WTC11 (cell line): Measurements from ENCODE around the gene USP10.

ENCODE experiments used
- CTCF ChIP-seq: fragments of 200-600 bp; IDR thresholded peaks from 2 replicates; pipeline ENCODE4 v1.8.0; 2022; ENCODE audit warnings: antibody characterized with exemption
- ESRRA ChIP-seq: sonication (generic); formaldehyde crosslinking; IDR thresholded peaks from 2 replicates; pipeline ENCODE4 v1.8.1; 2022; ENCODE audit warnings: mild to moderate bottlenecking, missing genetic modification reagents, borderline replicate concordance
- FOXJ3 ChIP-seq: sonication (generic); formaldehyde crosslinking; IDR thresholded peaks from 2 replicates; pipeline ENCODE4 v1.9.0; 2021; ENCODE audit warnings: missing genetic modification reagents, mild to moderate bottlenecking, borderline replicate concordance
- NFE2L1 ChIP-seq: sonication (generic); formaldehyde crosslinking; IDR thresholded peaks from 2 replicates; pipeline ENCODE4 v1.8.1; 2023; ENCODE audit warnings: missing genetic modification reagents
- ZNF232 ChIP-seq: sonication (generic); formaldehyde crosslinking; IDR thresholded peaks from 2 replicates; pipeline ENCODE4 v1.8.0; 2022; ENCODE audit warnings: mild to moderate bottlenecking, missing genetic modification reagents
- ZSCAN18 ChIP-seq: fragments of 250-450 bp; sonication (Bioruptor Pico); IDR thresholded peaks from 2 replicates; pipeline ENCODE4 v2.1.2; 2022; ENCODE audit warnings: mild to moderate bottlenecking, moderate library complexity
- TF ChIP-seq, protein P1 (sequence below): sonication (generic); formaldehyde crosslinking; IDR thresholded peaks from 2 replicates; pipeline ENCODE4 v1.8.1; 2023; ENCODE audit warnings: mild to moderate bottlenecking, missing genetic modification reagents, moderate library complexity
- TF ChIP-seq, protein P2 (sequence below): sonication (generic); formaldehyde crosslinking; IDR thresholded peaks from 2 replicates; pipeline ENCODE4 v1.8.0; 2022; ENCODE audit warnings: mild to moderate bottlenecking, missing genetic modification reagents
- TF ChIP-seq, protein P3 (sequence below): sonication (generic); formaldehyde crosslinking; conservative IDR thresholded peaks from 2 replicates; pipeline ENCODE4 v1.8.1; 2022; ENCODE audit warnings: mild to moderate bottlenecking, missing genetic modification reagents

DNA sequence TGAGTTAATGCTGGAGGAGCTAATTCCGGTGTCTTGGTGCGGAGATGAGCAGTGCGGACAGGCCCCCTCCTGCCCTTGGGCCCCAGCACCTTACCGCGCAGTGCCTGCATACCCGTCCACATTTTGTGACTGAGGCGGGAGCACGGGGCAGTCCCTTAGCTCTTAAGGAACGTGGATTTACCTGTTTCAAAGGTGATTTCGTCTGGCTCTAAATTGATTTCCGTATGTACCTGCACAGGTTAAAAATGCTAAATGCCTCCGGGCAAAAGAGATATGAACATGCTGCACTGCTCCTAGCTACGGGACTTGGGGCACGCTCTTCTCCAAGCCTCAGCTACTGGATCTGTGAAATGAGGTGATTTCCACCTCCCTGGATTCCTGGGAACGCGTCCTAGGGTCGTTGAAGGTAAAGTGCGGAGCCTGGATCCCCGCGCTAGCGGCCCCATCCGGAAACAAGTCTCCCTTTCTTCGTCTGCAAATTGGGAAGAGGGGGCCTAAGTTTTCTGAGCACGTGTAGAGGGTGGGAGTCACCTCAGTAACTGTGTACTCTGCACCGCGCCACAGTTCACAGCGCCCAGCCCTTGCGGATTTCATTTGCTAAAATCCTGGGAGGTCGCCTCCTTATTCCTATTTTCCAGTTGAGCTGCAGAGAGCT, 119.3 kb downstream of the USP10 start:
- TF ChIP-seq NFE2L1 (no peak), CTCF (no peak), ZSCAN18 (no peak), FOXJ3 (CRISPR knock-in tag) (no peak), ESRRA (CRISPR knock-in tag) (no peak), ZNF232 (CRISPR knock-in tag) (no peak)
- TF ChIP-seq, protein P1, sequence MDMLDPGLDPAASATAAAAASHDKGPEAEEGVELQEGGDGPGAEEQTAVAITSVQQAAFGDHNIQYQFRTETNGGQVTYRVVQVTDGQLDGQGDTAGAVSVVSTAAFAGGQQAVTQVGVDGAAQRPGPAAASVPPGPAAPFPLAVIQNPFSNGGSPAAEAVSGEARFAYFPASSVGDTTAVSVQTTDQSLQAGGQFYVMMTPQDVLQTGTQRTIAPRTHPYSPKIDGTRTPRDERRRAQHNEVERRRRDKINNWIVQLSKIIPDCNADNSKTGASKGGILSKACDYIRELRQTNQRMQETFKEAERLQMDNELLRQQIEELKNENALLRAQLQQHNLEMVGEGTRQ = no peak
- TF ChIP-seq, protein P2, sequence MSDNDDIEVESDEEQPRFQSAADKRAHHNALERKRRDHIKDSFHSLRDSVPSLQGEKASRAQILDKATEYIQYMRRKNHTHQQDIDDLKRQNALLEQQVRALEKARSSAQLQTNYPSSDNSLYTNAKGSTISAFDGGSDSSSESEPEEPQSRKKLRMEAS (CRISPR knock-in tag) = no peak; the same call in 1 of the 2 replicates
- TF ChIP-seq, protein P3, sequence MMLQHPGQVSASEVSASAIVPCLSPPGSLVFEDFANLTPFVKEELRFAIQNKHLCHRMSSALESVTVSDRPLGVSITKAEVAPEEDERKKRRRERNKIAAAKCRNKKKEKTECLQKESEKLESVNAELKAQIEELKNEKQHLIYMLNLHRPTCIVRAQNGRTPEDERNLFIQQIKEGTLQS (CRISPR knock-in tag) = no peak
